PFSK-1 (cell line): Measurements from ENCODE around the gene SLMAP.

Source experiments
- FOXP2 ChIP-seq: optimal IDR thresholded peaks from 2 replicates; pipeline ENCODE3; 2011; ENCODE audit warnings: borderline replicate concordance, control low read depth, inconsistent platforms; ENCODE audit not compliant: insufficient read depth; ENCODE audit errors: extremely low read length, extremely low read depth
- POLR2AphosphoS5 ChIP-seq: IDR thresholded peaks from 2 replicates; pipeline ENCODE4 v1.6.1; 2012; ENCODE audit warnings: low read depth, mild to moderate bottlenecking, control low read depth, low read length, moderate library complexity
- SIN3A ChIP-seq: IDR thresholded peaks from 2 replicates; pipeline ENCODE4 v1.6.1; 2012; ENCODE audit warnings: mild to moderate bottlenecking, low read length, moderate library complexity, borderline replicate concordance; ENCODE audit not compliant: insufficient read depth
- TAF1 ChIP-seq: IDR thresholded peaks from 2 replicates; pipeline ENCODE4 v1.6.1; 2012; ENCODE audit warnings: low read length, control low read depth, borderline replicate concordance; ENCODE audit not compliant: insufficient read depth
- TF ChIP-seq, protein P1 (sequence below), 2 experiments: IDR thresholded peaks; 2 replicates each; pipeline versions ENCODE4 v1.6.1 to v1.8.0; 2011 to 2012; ENCODE audit warnings: low read depth in 2 of 2, low read length in 2 of 2, control low read depth in 1 of 2, inconsistent platforms in 1 of 2, mild to moderate bottlenecking in 1 of 2, moderate library complexity in 1 of 2; ENCODE audit not compliant: insufficient read depth in 1 of 2

SLMAP gene

DNA sequence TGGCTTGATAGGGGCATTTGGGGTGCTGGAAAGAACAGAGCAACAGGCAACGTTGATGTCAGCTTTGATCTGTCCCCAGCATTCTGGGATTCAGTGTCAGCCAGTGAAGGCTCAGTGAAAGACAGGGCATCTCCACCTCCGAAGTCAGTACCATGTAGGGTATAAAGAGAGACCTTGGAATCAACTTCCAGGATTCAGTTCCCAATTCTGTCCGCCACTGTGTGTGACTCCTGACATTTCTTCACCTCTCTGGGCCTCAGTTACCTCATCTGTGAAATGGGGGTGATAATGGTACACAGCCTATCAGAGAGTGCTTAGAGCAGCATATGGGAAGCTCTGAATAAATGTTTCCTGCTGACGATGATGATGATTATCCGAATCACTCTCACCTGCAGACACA lies 196.5 kb downstream of the SLMAP start:
- no peak for TF ChIP-seq FOXP2
- no peak for TF ChIP-seq TAF1

DNA sequence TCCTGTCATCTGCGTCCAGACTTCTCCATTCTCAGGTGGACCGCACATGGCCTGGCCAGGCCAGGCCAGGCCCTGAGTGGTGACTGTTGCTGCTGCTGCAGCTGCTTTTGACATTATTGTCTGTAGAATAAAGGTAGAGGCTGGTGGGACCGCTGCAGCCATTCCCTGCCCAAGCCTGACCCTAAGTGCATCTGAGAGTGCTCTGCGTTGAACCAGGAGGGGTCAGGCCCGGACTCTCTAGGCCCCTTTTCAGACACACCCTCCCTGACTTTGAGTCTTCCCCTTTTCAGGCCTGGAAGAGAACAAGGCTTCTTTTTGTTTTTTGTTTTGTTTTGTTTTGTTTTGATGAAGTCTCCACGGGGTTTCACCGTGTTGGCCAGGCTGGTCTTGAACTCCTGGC lies 197.5 kb downstream of the SLMAP start:
- TF ChIP-seq FOXP2 = no peak
- no peak for TF ChIP-seq TAF1
- no peak for TF ChIP-seq SIN3A
- no peak for TF ChIP-seq POLR2AphosphoS5
- TF ChIP-seq, protein P1, sequence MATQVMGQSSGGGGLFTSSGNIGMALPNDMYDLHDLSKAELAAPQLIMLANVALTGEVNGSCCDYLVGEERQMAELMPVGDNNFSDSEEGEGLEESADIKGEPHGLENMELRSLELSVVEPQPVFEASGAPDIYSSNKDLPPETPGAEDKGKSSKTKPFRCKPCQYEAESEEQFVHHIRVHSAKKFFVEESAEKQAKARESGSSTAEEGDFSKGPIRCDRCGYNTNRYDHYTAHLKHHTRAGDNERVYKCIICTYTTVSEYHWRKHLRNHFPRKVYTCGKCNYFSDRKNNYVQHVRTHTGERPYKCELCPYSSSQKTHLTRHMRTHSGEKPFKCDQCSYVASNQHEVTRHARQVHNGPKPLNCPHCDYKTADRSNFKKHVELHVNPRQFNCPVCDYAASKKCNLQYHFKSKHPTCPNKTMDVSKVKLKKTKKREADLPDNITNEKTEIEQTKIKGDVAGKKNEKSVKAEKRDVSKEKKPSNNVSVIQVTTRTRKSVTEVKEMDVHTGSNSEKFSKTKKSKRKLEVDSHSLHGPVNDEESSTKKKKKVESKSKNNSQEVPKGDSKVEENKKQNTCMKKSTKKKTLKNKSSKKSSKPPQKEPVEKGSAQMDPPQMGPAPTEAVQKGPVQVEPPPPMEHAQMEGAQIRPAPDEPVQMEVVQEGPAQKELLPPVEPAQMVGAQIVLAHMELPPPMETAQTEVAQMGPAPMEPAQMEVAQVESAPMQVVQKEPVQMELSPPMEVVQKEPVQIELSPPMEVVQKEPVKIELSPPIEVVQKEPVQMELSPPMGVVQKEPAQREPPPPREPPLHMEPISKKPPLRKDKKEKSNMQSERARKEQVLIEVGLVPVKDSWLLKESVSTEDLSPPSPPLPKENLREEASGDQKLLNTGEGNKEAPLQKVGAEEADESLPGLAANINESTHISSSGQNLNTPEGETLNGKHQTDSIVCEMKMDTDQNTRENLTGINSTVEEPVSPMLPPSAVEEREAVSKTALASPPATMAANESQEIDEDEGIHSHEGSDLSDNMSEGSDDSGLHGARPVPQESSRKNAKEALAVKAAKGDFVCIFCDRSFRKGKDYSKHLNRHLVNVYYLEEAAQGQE (IDR thresholded peaks at IDR 0.05; ENCODE audit: insufficient read depth in 1 of 2, low read depth in 2 of 2, low read length in 2 of 2) = no peak

DNA sequence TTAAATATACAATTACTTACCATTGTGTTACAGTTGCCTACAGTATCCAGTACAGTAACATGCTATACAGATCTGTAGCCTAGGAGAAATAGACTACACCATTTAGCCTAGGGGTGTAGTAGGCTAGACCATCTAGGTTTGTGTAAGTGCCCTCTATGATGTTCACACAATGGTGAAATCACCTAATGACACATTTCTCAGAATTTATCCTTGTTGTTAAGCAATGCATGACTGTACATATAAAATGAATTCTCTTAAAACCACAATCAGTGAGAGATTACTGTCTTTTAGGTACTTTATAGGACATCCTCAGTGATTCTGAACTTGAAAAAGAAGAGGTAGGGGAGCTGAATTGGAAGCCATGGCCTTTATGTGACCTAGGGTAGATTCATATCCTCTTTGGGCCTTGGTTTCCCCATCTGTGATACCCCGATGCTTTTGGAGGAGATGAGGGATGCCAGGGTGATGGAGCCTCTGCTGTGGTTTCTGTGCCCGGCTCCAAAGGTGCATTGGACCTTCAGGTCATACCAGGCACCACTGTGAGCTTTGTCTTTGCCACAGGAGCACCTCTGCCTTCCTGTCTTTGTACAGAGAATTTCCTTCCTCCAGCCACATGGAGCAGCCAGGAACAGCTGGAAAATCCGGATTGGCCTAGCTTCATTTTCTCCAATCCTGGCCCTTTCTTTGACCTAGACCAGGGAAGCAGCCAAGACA lies 200.2 kb downstream of the SLMAP start:
- no peak for TF ChIP-seq FOXP2
- no peak for TF ChIP-seq SIN3A
- TF ChIP-seq POLR2AphosphoS5 = no peak
- TF ChIP-seq TAF1 = no peak
- TF ChIP-seq, protein P1 (IDR thresholded peaks at IDR 0.05; ENCODE audit: insufficient read depth in 1 of 2, low read depth in 2 of 2, low read length in 2 of 2) = no peak

DNA sequence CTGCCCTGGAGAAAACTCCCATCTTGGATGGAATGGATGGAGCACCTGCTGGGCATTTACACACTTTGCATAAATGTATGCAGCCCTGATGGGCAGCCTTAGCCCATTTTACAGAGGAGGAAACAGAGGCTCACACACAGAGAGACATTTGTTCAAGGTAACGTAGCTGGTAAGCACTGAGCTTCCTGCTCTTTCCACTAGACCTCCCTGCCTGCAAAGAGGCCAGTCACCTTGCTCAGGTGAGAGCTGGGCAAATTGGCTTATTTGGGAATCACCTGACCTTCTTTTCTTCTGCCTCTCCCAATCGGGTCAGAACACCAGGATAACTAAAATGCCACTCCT lies 200.7 kb downstream of the SLMAP start:
- TF ChIP-seq FOXP2 = no peak
- TF ChIP-seq, protein P1 (IDR thresholded peaks at IDR 0.05; ENCODE audit: insufficient read depth in 1 of 2, low read depth in 2 of 2, low read length in 2 of 2) = no peak
- TF ChIP-seq SIN3A = no peak
- no peak for TF ChIP-seq POLR2AphosphoS5
- TF ChIP-seq TAF1 = no peak

DNA sequence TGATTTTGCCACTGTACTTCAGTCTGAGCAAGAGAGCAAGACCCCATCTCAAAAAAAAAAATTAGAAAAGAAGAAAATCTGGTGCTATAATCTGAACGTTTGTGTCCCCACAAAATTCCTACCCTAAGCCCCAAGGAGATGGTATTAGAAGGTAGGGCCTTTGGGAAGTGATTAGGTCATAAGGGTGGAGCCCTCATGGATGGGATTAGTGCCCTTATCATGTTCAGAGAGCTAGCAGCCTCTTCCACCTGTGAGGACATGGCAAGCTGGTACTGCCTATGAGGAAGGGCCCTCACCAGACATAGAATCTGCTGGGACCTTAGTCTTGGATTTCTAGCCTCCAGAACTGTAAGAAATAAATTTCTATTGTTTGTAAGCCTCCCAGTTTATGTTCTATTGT lies 201.7 kb downstream of the SLMAP start:
- TF ChIP-seq TAF1 = no peak
- TF ChIP-seq, protein P1 (IDR thresholded peaks at IDR 0.05; ENCODE audit: insufficient read depth in 1 of 2, low read depth in 2 of 2, low read length in 2 of 2) = no peak
- TF ChIP-seq SIN3A = no peak
- no peak for TF ChIP-seq POLR2AphosphoS5
- no peak for TF ChIP-seq FOXP2
